Neural progenitor cell (in vitro differentiated cells): Measurements from ENCODE around the gene NOL8. TPM values are rescaled to one million over a fixed set of nuclear protein-coding genes. Genes with fewer than 3 reads are reported as not detected.

Experiments used
- DNase-seq: peaks from one replicate; pipeline ENCODE4 v3.0.0-alpha.2; 2016; ENCODE audit warnings: low spot score
- H2AFZ ChIP-seq: fragments of 200-600 bp; sonication (generic); replicated peaks from 2 replicates; pipeline ENCODE4 v1.6.1; 2016; ENCODE audit warnings: antibody characterized with exemption
- H3F3A ChIP-seq: fragments of 200-600 bp; sonication (generic); 2 replicates; pipeline ENCODE4 v1.6.1; 2016; ENCODE audit warnings: antibody characterized with exemption, low read depth
- H3K27ac ChIP-seq: fragments of 200-600 bp; sonication (generic); 2 replicates; pipeline ENCODE4 v1.5.1; 2016; ENCODE audit warnings: mild to moderate bottlenecking
- H3K27me3 ChIP-seq: fragments of 200-600 bp; sonication (generic); 2 replicates; pipeline ENCODE4 v1.6.1; 2016; ENCODE audit warnings: mild to moderate bottlenecking, moderate library complexity
- H3K36me3 ChIP-seq: fragments of 200-600 bp; sonication (generic); 2 replicates; pipeline ENCODE4 v1.5.1; 2016
- H3K4me1 ChIP-seq: fragments of 200-600 bp; sonication (generic); 2 replicates; pipeline ENCODE4 v1.6.1; 2016; ENCODE audit warnings: mixed run types
- H3K4me2 ChIP-seq: fragments of 200-600 bp; sonication (generic); 2 replicates; pipeline ENCODE4 v1.6.1; 2016
- H3K4me3 ChIP-seq: fragments of 200-600 bp; sonication (generic); 2 replicates; pipeline ENCODE4 v1.5.1; 2016
- H3K79me2 ChIP-seq: fragments of 200-600 bp; sonication (generic); 2 replicates; pipeline ENCODE4 v1.6.1; 2016; ENCODE audit warnings: low read depth
- H3K9ac ChIP-seq: fragments of 200-600 bp; sonication (generic); 2 replicates; pipeline ENCODE4 v1.6.1; 2016
- H3K9me3 ChIP-seq: fragments of 200-600 bp; sonication (generic); 2 replicates; pipeline ENCODE4 v1.5.1; 2016; ENCODE audit warnings: low read depth
- H4K20me1 ChIP-seq: fragments of 200-600 bp; sonication (generic); 2 replicates; pipeline ENCODE4 v1.6.1; 2016; ENCODE audit warnings: low read depth
- H3K27ac Mint-ChIP-seq: 3 replicates; pipeline ENCODE4 v1.8.0; 2021; ENCODE audit warnings: mixed read lengths
- H3K27me3 Mint-ChIP-seq: 2 replicates; pipeline ENCODE4 v1.8.0; 2022; ENCODE audit warnings: low read depth, mild to moderate bottlenecking, inconsistent platforms, moderate library complexity, mixed read lengths; ENCODE audit not compliant: insufficient read depth
- H3K36me3 Mint-ChIP-seq: 3 replicates; pipeline ENCODE4 v1.8.0; 2021; ENCODE audit warnings: mixed read lengths
- H3K4me1 Mint-ChIP-seq: 3 replicates; pipeline ENCODE4 v1.8.0; 2021; ENCODE audit warnings: mixed read lengths
- H3K4me3 Mint-ChIP-seq: 3 replicates; pipeline ENCODE4 v1.8.0; 2021; ENCODE audit warnings: mild to moderate bottlenecking, moderate library complexity, mixed read lengths
- H3K9me3 Mint-ChIP-seq: 3 replicates; pipeline ENCODE4 v1.8.0; 2020; ENCODE audit warnings: mixed read lengths
- CTCF ChIP-seq: fragments of 200-600 bp; sonication (generic); IDR thresholded peaks from 2 replicates; pipeline ENCODE4 v1.5.1; 2017; ENCODE audit warnings: antibody characterized with exemption, mild to moderate bottlenecking
- EZH2 ChIP-seq: fragments of 200-600 bp; sonication (generic); IDR thresholded peaks from 2 replicates; pipeline ENCODE4 v1.6.1; 2017; ENCODE audit warnings: antibody characterized with exemption, mild to moderate bottlenecking, moderate library complexity
- EZH2phosphoT487 ChIP-seq: fragments of 200-600 bp; sonication (generic); IDR thresholded peaks from 2 replicates; pipeline ENCODE4 v1.6.1; 2017; ENCODE audit warnings: antibody characterized with exemption
- total RNA-seq: library from RNA; depleted of rRNA; stranded (reverse); fragments of >200 nt; gene quantifications from 2 replicates; pipeline ENCODE4 v1.2.3, GENCODE V29; 2015; ENCODE audit warnings: low replicate concordance

The NOL8 gene
- total RNA-seq, 1 donor from 2014 or later: 21.0 TPM

DNA sequence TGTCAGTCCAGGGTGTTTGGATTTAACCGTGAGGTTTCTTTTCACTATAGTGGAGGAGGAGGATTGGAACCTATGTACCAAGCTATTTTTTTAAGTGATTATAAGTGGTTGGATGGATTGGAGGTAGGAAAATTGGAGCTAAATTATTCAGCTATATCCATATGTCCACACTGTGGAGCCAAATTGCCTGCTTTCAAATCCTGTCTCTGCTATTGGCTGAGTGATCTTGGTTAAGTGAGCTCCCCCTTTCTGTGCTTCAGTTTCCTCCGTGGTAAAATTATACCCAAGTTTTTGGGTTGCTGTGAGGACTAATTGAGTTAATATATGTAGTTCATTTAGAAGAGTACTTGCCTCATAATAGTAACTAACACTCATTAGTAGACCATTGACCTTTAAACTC lies 3.1 kb upstream of the NOL8 start:
- TF ChIP-seq EZH2: no peak
- TF ChIP-seq CTCF: peak; percentile 24
- no peak for TF ChIP-seq EZH2phosphoT487
- DNase-seq: peak; percentile 16
- H3K27ac Mint-ChIP-seq: no peak overlapping the region

DNA sequence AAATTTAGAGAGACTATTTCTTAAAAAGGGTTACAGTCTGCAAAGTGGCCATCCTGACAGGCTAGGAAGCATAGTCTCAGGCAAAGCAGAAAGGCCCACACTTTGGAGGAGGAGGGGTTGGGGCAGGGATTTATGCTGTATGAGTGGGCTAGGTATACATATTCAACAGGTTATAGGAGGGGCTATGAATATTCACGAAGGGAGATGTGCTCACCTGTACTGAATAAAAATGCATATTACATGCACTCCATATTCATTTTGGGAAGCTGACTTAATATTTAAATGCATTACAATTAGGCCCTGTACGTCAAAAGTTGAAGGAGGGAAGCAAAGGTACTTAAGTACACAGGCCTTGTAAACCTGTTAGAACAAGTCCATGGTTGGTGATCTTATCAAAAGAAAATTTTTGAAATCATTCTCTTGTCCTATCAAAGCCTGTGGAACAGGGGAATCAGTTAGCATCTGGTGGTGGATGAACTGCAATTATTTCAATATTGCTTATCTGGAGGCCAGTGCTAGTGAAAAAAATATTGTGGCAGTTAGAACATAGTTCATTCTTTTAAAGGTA lies 2.2 kb upstream of the NOL8 start:
- Mint-ChIP-seq H3K4me3 (peak overlapping the region; percentile 97), H3K36me3 (no peaks in the 10 kb centered on the region), H3K9me3 (no peaks in the 10 kb centered on the region), H3K4me1 (peaks cover 20% of the 10 kb centered on the region), H3K27ac (no peak overlapping the region), H3K27me3 (no peaks in the 10 kb centered on the region)
- no peak overlapping the region for H3K27ac ChIP-seq
- TF ChIP-seq EZH2phosphoT487 (no peak), EZH2 (no peak), CTCF (no peak)
- no peak overlapping the region for H2AFZ ChIP-seq
- H3K79me2 ChIP-seq: peaks cover 24% of the 10 kb centered on the region
- DNase-seq: no peak
- H3K4me1 ChIP-seq: peaks cover 15% of the 10 kb centered on the region
- no peaks in the 10 kb centered on the region for H3K36me3 ChIP-seq
- H3K4me2 ChIP-seq: no peak overlapping the region
- no peak overlapping the region for H3K4me3 ChIP-seq
- no peaks in the 10 kb centered on the region for H3K27me3 ChIP-seq
- H3F3A ChIP-seq: peaks cover 4% of the 10 kb centered on the region
- H3K9ac ChIP-seq: no peak overlapping the region
- H4K20me1 ChIP-seq: no peaks in the 10 kb centered on the region
- no peaks in the 10 kb centered on the region for H3K9me3 ChIP-seq

More for the DNA sequence above, 3.1 kb upstream of the NOL8 start:
- peaks cover 20% of the 10 kb centered on the region for H3K4me1 Mint-ChIP-seq
- peaks cover 24% of the 10 kb centered on the region for H3K79me2 ChIP-seq
- no peak overlapping the region for H3K4me3 ChIP-seq
- H3K27ac ChIP-seq: no peak overlapping the region
- no peaks in the 10 kb centered on the region for H3K9me3 ChIP-seq
- no peaks in the 10 kb centered on the region for H3K36me3 Mint-ChIP-seq
- no peaks in the 10 kb centered on the region for H4K20me1 ChIP-seq
- H2AFZ ChIP-seq: no peak overlapping the region
- H3K27me3 ChIP-seq: no peaks in the 10 kb centered on the region
- no peaks in the 10 kb centered on the region for H3K36me3 ChIP-seq
- H3K4me3 Mint-ChIP-seq: no peak overlapping the region
- no peak overlapping the region for H3K4me2 ChIP-seq
- no peaks in the 10 kb centered on the region for H3K27me3 Mint-ChIP-seq
- no peaks in the 10 kb centered on the region for H3K9me3 Mint-ChIP-seq
- H3F3A ChIP-seq: peaks cover 4% of the 10 kb centered on the region
- H3K4me1 ChIP-seq: peaks cover 15% of the 10 kb centered on the region
- H3K9ac ChIP-seq: no peak overlapping the region

DNA sequence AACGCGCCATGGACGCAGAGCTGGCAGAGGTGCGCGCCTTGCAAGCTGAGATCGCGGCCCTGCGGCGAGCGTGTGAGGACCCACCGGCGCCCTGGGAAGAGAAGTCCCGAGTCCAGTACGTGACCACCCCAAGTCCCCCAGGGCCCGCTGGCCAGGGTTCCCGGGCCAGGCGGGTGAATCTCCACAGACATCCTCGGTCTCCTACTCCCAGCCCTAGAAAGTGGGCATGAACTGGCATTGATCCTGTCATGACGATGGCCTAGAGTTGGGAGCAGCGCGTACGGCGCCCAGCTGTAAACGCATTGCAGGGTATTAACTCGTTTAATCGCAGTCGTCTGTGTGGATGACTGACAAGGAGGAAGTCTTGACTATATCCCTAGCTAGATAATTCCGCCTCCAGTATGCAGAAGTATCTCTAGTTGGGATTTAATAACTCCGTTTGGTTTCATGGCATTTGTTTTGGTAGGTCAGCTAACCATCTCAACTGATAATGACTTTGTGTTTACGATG lies 896 bp upstream of the NOL8 start:
- Mint-ChIP-seq H3K4me1 (peaks cover 20% of the 10 kb centered on the region), H3K27ac (no peak overlapping the region)

More for the DNA sequence above, 896 bp upstream of the NOL8 start:
- H3K4me2 ChIP-seq: peak overlapping the region; percentile 85
- H3K27me3 ChIP-seq: no peaks in the 10 kb centered on the region
- peaks cover 4% of the 10 kb centered on the region for H3F3A ChIP-seq
- H3K27me3 Mint-ChIP-seq: no peaks in the 10 kb centered on the region
- peak overlapping the region; percentile 100 for H2AFZ ChIP-seq
- no peak overlapping the region for H3K27ac ChIP-seq
- no peaks in the 10 kb centered on the region for H3K9me3 Mint-ChIP-seq
- no peaks in the 10 kb centered on the region for H3K9me3 ChIP-seq
- peak overlapping the region; percentile 96 for H3K9ac ChIP-seq
- no peaks in the 10 kb centered on the region for H3K36me3 ChIP-seq
- no peaks in the 10 kb centered on the region for H4K20me1 ChIP-seq
- no peak for DNase-seq
- no peak for TF ChIP-seq EZH2phosphoT487
- TF ChIP-seq CTCF: no peak
- no peak for TF ChIP-seq EZH2
- peak overlapping the region; percentile 97 for H3K4me3 Mint-ChIP-seq
- peak overlapping the region; percentile 82 for H3K4me3 ChIP-seq
- H3K4me1 ChIP-seq: peaks cover 15% of the 10 kb centered on the region
- H3K79me2 ChIP-seq: peaks cover 24% of the 10 kb centered on the region
- peaks cover 2% of the 10 kb centered on the region for H3K36me3 Mint-ChIP-seq
